Stomach (tissue), 4 donors: Measurements from ENCODE around the gene VIPR2.

Experiments used
- CTCF ChIP-seq, 7 experiments: fragments of 450-650 bp in 4 of 7; fragments of 200-600 bp in 3 of 7; sonication (generic) in 3 of 7; IDR thresholded peaks; one replicate each; pipeline ENCODE4 v1.5.1; 2016 to 2019; ENCODE audit warnings: antibody characterized with exemption in 7 of 7, control low read depth in 2 of 7, mild to moderate bottlenecking in 1 of 7
- POLR2A ChIP-seq, 4 donors: fragments of 450-650 bp; IDR thresholded peaks; one replicate each; pipeline ENCODE4 v1.6.1; 2016; ENCODE audit warnings: antibody characterized with exemption in 4 of 4, control low read depth in 2 of 4, mild to moderate bottlenecking in 1 of 4, moderate library complexity in 1 of 4
- POLR2AphosphoS5 ChIP-seq, 3 donors: sonication (generic); formaldehyde crosslinking; IDR thresholded peaks; one replicate each; pipeline ENCODE4 v1.6.1; 2016; ENCODE audit warnings: antibody characterized with exemption in 3 of 3

- TF ChIP-seq POLR2A (IDR thresholded peaks at IDR 0.05) (no peak), CTCF (IDR thresholded peaks at IDR 0.05) (no peak), POLR2AphosphoS5 (IDR thresholded peaks at IDR 0.05) (no peak)
Observed at GRCh38 chr7:159125104-159125954, 19.3 kb downstream of the VIPR2 start.
